Kidney epithelial cell (primary cell): ENCODE results near the gene SETDB2. TPM values are rescaled to one million over a fixed set of nuclear protein-coding genes. Genes with fewer than 3 reads are reported as not detected.

ENCODE experiments used
- DNase-seq: peaks from one replicate; pipeline ENCODE4 v3.0.0-alpha.2; 2010; ENCODE audit warnings: low read depth
- H3K27me3 ChIP-seq: 2 replicates; pipeline ENCODE4 v1.6.0; 2011; ENCODE audit warnings: low read length; ENCODE audit not compliant: control insufficient read depth, insufficient read depth
- H3K36me3 ChIP-seq: 2 replicates; pipeline ENCODE4 v1.5.1; 2011; ENCODE audit warnings: low read length; ENCODE audit not compliant: control insufficient read depth, insufficient read depth
- H3K4me3 ChIP-seq: 2 replicates; pipeline ENCODE4 v1.5.1; 2011; ENCODE audit warnings: low read depth, mild to moderate bottlenecking, control low read depth, low read length
- total RNA-seq: library from RNA; depleted of rRNA; stranded (reverse); fragments of >200 nt; gene quantifications from 2 replicates; pipeline ENCODE4 v1.2.3, GENCODE V29; 2015
- TF ChIP-seq, protein P1 (sequence below): IDR thresholded peaks from 2 replicates; pipeline ENCODE4 v1.5.1; 2011; ENCODE audit warnings: mild to moderate bottlenecking, moderate library complexity, low read length, control low read depth, inconsistent platforms; ENCODE audit not compliant: insufficient read depth, poor library complexity, severe bottlenecking

Gene SETDB2
- total RNA-seq, 1 donor from 2014 or later: 4.1 TPM

DNA sequence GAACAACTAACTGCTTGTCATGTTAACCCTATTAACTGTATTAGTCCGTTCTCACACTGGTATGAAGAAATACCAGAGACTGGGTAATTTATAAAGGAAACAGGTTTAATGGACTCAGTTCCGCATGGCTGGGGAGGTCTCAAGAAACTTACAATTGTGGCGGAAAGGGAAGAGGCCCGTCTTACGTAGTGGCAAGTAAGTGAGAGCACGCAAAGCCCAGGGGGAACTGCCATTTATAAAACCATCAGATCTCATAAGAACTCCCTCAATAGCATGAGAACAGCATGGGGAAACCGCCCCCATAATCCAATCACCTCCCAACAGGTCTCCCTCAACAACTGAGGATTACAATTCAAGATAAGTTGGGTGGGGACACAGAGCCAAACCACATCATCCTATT lies 86.4 kb downstream of the SETDB2 start:
- Histone ChIP-seq H3K36me3 (no peaks in the 10 kb centered on the region), H3K27me3 (no peaks in the 10 kb centered on the region), H3K4me3 (no peak overlapping the region)
- DNase-seq: no peak
- TF ChIP-seq, protein P1, sequence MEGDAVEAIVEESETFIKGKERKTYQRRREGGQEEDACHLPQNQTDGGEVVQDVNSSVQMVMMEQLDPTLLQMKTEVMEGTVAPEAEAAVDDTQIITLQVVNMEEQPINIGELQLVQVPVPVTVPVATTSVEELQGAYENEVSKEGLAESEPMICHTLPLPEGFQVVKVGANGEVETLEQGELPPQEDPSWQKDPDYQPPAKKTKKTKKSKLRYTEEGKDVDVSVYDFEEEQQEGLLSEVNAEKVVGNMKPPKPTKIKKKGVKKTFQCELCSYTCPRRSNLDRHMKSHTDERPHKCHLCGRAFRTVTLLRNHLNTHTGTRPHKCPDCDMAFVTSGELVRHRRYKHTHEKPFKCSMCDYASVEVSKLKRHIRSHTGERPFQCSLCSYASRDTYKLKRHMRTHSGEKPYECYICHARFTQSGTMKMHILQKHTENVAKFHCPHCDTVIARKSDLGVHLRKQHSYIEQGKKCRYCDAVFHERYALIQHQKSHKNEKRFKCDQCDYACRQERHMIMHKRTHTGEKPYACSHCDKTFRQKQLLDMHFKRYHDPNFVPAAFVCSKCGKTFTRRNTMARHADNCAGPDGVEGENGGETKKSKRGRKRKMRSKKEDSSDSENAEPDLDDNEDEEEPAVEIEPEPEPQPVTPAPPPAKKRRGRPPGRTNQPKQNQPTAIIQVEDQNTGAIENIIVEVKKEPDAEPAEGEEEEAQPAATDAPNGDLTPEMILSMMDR: no peak

DNA sequence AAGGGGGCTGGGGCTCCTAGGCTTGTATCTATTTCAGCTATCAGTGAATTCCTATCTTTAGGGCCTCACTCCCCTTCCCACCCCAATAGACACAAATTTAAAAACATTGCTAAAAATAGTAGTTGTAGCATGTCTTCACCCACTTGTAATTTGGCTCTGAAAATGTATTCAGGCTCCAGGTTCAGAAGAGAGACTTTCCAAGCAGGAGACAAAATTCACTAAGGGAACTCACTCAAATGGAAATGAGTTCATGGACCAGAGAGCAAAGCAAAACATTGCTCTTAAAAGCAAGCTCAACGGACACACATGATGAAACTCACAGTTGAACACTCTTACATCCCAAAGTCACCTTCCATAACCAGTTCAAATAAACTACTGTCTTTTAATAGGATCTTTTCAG lies 88.5 kb downstream of the SETDB2 start:
- no peak overlapping the region for H3K4me3 ChIP-seq
- no peak for DNase-seq
- TF ChIP-seq, protein P1: no peak
- H3K27me3 ChIP-seq: no peaks in the 10 kb centered on the region
- no peaks in the 10 kb centered on the region for H3K36me3 ChIP-seq

DNA sequence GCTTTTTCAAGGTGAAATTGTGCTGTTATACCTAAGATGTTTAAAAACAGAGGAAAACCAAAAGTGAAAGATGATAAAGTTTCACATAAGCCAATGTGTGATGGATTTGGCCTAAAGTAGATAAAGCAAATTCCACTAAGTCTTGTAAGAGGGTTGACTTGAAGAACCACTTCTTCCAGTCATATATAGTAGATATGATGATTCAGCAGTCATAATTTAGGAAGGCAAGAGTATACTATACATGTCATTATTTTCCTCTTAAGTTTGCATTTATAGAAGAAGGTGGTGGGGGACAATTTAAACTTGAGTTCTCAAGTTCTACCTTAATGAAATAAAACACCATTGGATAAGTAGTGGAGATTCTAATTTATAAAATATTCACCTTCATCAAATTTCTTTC lies 88.9 kb downstream of the SETDB2 start:
- no peak for DNase-seq
- TF ChIP-seq, protein P1: no peak
- Histone ChIP-seq H3K36me3 (no peaks in the 10 kb centered on the region), H3K4me3 (no peak overlapping the region), H3K27me3 (no peaks in the 10 kb centered on the region)

DNA sequence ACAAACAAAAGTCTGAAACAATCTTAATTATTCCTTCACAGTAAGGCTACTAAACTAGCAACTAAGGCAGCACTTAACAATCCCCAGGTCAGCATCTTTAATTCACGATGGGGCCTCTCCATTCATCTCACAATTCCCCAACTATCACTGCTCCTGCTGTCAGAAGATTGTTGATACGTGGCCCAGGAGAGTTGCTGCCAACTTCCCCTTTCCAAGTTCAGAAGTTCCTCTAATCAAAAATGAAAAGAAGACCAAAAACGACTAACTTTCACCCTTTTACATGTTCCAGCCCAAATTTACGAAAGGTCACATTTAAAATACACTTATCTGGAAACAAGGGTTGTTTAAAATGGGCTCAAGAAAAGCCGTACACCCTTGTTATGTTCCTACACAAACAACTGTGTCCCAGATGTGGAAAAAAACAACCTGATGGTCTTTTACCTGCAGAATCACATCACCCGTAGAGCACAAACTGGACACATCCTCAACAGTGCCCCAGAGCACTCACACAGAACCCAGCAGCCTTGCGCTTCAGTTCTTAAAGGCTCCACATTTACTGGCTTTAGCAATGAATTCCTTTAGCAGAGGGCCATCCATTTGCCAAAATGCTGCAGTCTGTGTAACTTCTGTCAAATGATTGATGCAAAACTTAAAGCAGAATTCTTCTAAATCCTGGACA lies 89.7 kb downstream of the SETDB2 start:
- H3K4me3 ChIP-seq: no peak overlapping the region
- no peaks in the 10 kb centered on the region for H3K27me3 ChIP-seq
- TF ChIP-seq, protein P1: no peak
- no peak for DNase-seq
- H3K36me3 ChIP-seq: no peaks in the 10 kb centered on the region

DNA sequence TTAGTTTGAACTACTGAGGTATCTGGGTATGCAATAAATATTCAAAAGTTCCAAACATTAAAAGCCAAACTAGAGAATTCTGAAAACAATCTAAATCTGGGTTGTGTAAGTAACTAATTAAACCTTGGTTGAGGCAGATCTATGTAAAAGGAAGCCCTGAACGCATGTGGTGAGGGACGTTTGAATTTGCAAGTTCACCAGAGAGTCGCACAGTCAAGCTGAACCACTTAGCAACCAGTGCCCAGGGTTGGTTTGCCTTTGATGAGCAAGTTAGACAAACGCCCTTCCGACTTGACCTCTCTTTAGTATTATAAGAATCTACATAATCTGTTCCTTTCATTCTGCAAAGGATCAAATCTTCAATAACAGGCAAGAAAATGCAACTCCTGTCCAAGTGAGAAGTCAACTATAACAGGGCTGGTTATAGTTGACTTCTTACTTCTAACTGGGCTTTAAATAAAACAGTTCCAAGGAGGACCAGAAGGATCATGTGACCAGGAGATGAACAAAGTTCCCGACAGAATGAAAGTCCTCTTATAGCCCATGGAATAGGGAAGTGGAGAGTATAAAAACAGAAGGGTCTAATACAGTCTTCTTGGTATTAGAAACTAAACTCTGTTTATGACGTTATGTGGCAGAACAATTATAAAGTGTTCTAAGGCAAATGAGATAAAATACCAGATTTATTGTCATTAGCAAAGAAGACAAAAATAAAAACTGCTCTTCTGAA lies 92.2 kb downstream of the SETDB2 start:
- H3K27me3 ChIP-seq: no peaks in the 10 kb centered on the region
- H3K36me3 ChIP-seq: no peaks in the 10 kb centered on the region
- TF ChIP-seq, protein P1: no peak
- no peak for DNase-seq
- H3K4me3 ChIP-seq: no peak overlapping the region
